Natural killer cell (primary cell): ENCODE measurements around the gene DTNBP1. TPM values are rescaled to one million over a fixed set of nuclear protein-coding genes. Genes with fewer than 3 reads are reported as not detected.
A peak's percentile ranks its signal among the peaks of the same experiment; 100 is the strongest.

Experiments used
- ATAC-seq, 3 donors: fragments of 150-1000 bp in 2 of 3; fragments of 200-7000 bp in 1 of 3; cut with Tn5 transposase; 1 replicate in 1 of 3; 2 replicates in 2 of 3; pipeline ENCODE4 v1.10.0; 2021; ENCODE audit warnings: mild to moderate bottlenecking in 2 of 3, moderate library complexity in 2 of 3
- DNase-seq, 2 donors: peaks; one replicate each; pipeline versions ENCODE4 v3.0.0 to v3.0.0-alpha.2; 2013 to 2021; ENCODE audit warnings: mixed read lengths in 1 of 2
- H3K27ac ChIP-seq: one replicate; pipeline ENCODE4 v1.5.1; 2013; ENCODE audit warnings: mild to moderate bottlenecking, low read length
- H3K27me3 ChIP-seq: one replicate; pipeline ENCODE4 v1.6.1; 2013; ENCODE audit warnings: low read length; ENCODE audit not compliant: control insufficient read depth, insufficient read depth
- H3K36me3 ChIP-seq: one replicate; pipeline ENCODE4 v1.6.1; 2013; ENCODE audit warnings: low read length; ENCODE audit not compliant: control insufficient read depth, insufficient read depth
- H3K4me1 ChIP-seq: one replicate; pipeline ENCODE4 v1.6.1; 2013; ENCODE audit warnings: low read length; ENCODE audit not compliant: control insufficient read depth, insufficient read depth
- H3K4me3 ChIP-seq: one replicate; pipeline ENCODE4 v1.5.1; 2013; ENCODE audit warnings: low read length
- H3K9me3 ChIP-seq: one replicate; pipeline ENCODE4 v1.6.1; 2013; ENCODE audit warnings: low read length; ENCODE audit not compliant: control insufficient read depth, insufficient read depth
- H3K27ac Mint-ChIP-seq, 2 donors: one replicate each; pipeline ENCODE4 v1.8.0; 2022; ENCODE audit warnings: mild to moderate bottlenecking in 2 of 2, mixed read lengths in 2 of 2, moderate library complexity in 1 of 2
- H3K27me3 Mint-ChIP-seq, 2 donors: one replicate each; pipeline ENCODE4 v1.8.0; 2022; ENCODE audit warnings: low read depth in 2 of 2, mixed read lengths in 2 of 2
- H3K36me3 Mint-ChIP-seq: one replicate; pipeline ENCODE4 v1.8.0; 2022; ENCODE audit warnings: mixed read lengths
- H3K4me1 Mint-ChIP-seq, 2 donors: one replicate each; pipeline ENCODE4 v1.8.0; 2022; ENCODE audit warnings: mixed read lengths in 2 of 2
- H3K4me3 Mint-ChIP-seq: one replicate; pipeline ENCODE4 v1.8.0; 2022; ENCODE audit warnings: mild to moderate bottlenecking, moderate library complexity, mixed read lengths
- H3K9me3 Mint-ChIP-seq, 2 donors: one replicate each; pipeline ENCODE4 v1.8.0; 2022; ENCODE audit warnings: mixed read lengths in 2 of 2
- CTCF ChIP-seq: fragments of 200-600 bp; IDR thresholded peaks from one replicate; pipeline ENCODE4 v1.8.0; 2022; ENCODE audit warnings: antibody characterized with exemption
- WGBS: methylation state at CpG from one replicate; pipeline ENCODE4 v1.1.7; 2013; ENCODE audit warnings: missing lambda C conversion rate; ENCODE audit not compliant: insufficient coverage; 5-methylcytosine and 5-hydroxymethylcytosine counted together
- intact Hi-C: fragments of 100-400 bp; cut with micrococcal nuclease; formaldehyde crosslinking; loops from one replicate; pipeline ENCODE4 v1.14.2; 2022
- total RNA-seq, 4 donors: library from RNA; stranded (reverse); fragments of 120-200 nt in 1 of 4; gene quantifications; one replicate each; pipeline versions ENCODE4 v1.2.3 to v1.2.4, GENCODE V29; 2013 to 2022

Gene DTNBP1
- total RNA-seq, 3 donors from 2014 or later (not counting 1 experiment from before 2014, with no cell fraction given) = 31.6 to 42.2 (median 38.4) TPM

GRCh38 chr6:15503346-15503680 is 159.5 kb downstream of the DTNBP1 start:
- Histone ChIP-seq H3K27ac (no peak overlapping the region), H3K4me1 (peaks cover 24% of the 10 kb centered on the region), H3K4me3 (no peak overlapping the region), H3K36me3 (peaks cover 65% of the 10 kb centered on the region), H3K27me3 (no peaks in the 10 kb centered on the region), H3K9me3 (no peaks in the 10 kb centered on the region)
- no peak for ATAC-seq
- intact Hi-C loops = no loop called here
- no peak for DNase-seq
- TF ChIP-seq CTCF = no peak
- H3K27ac Mint-ChIP-seq = peak overlapping the region; percentile 29 to 70
- no peaks in the 10 kb centered on the region for H3K27me3 Mint-ChIP-seq
- peaks cover 51 to 58% of the 10 kb centered on the region in 2 donors for H3K4me1 Mint-ChIP-seq
- no peaks in the 10 kb centered on the region for H3K36me3 Mint-ChIP-seq
- 94% methylated on average over 6 of the region's 6 CpGs for WGBS
- H3K4me3 Mint-ChIP-seq = no peak overlapping the region
- H3K9me3 Mint-ChIP-seq = no peaks in the 10 kb centered on the region

GRCh38 chr6:15502446-15503345 is 160.1 kb downstream of the DTNBP1 start:
- Mint-ChIP-seq H3K4me1 (peaks cover 53 to 61% of the 10 kb centered on the region in 2 donors), H3K27ac (no peak overlapping the region), H3K36me3 (no peaks in the 10 kb centered on the region), H3K27me3 (no peaks in the 10 kb centered on the region), H3K9me3 (no peaks in the 10 kb centered on the region), H3K4me3 (no peak overlapping the region)
- ATAC-seq (no peak), DNase-seq (no peak)
- Histone ChIP-seq H3K27me3 (no peaks in the 10 kb centered on the region), H3K4me1 (peaks cover 24% of the 10 kb centered on the region), H3K9me3 (no peaks in the 10 kb centered on the region), H3K27ac (no peak overlapping the region), H3K4me3 (no peak overlapping the region), H3K36me3 (peaks cover 63% of the 10 kb centered on the region)
- intact Hi-C loops = no loop called here
- TF ChIP-seq CTCF = no peak
- WGBS = 87% methylated on average over 19 of the region's 20 CpGs

- Histone ChIP-seq H3K27me3 (no peaks in the 10 kb centered on the region), H3K4me3 (no peak overlapping the region), H3K4me1 (peaks cover 24% of the 10 kb centered on the region), H3K27ac (no peak overlapping the region), H3K9me3 (no peaks in the 10 kb centered on the region), H3K36me3 (peaks cover 65% of the 10 kb centered on the region)
- TF ChIP-seq CTCF = no peak
- H3K4me1 Mint-ChIP-seq = peaks cover 47 to 56% of the 10 kb centered on the region in 2 donors
- no peak overlapping the region for H3K4me3 Mint-ChIP-seq
- WGBS = 86% methylated on average over 18 of the region's 19 CpGs
- ATAC-seq (no peak), DNase-seq (no peak)
- intact Hi-C loops = no loop called here
- no peaks in the 10 kb centered on the region for H3K9me3 Mint-ChIP-seq
- no peaks in the 10 kb centered on the region for H3K36me3 Mint-ChIP-seq
- H3K27me3 Mint-ChIP-seq = no peaks in the 10 kb centered on the region
- H3K27ac Mint-ChIP-seq = no peak overlapping the region
These were observed 160.9 kb downstream of the DTNBP1 start for GRCh38 chr6:15501826-15502445.
